Gastrocnemius medialis (tissue), 4 donors: ENCODE measurements around the gene CREBBP. TPM values are rescaled to one million over a fixed set of nuclear protein-coding genes. Genes with fewer than 3 reads are reported as not detected.

Experiments used
- ATAC-seq, 2 donors: fragments of 150-250 bp; one replicate each; pipeline ENCODE4 v1.9.1; 2016
- DNase-seq, 2 donors: peaks; one replicate each; pipeline ENCODE4 v3.0.0-alpha.2; 2019
- H3K27ac ChIP-seq, 4 donors: fragments of 200-600 bp; sonication (generic); 1 replicate in 1 of 4; 2 replicates in 3 of 4; pipeline ENCODE4 v1.5.1; 2016 to 2018; ENCODE audit warnings: mild to moderate bottlenecking in 2 of 4, moderate library complexity in 1 of 4
- H3K27me3 ChIP-seq, 3 donors: fragments of 200-600 bp; sonication (generic) in 2 of 3; 1 replicate in 1 of 3; 2 replicates in 2 of 3; pipeline versions ENCODE4 v1.5.1 to v1.6.0; 2016 to 2019; ENCODE audit warnings: mild to moderate bottlenecking in 1 of 3, moderate library complexity in 1 of 3
- H3K36me3 ChIP-seq, 2 donors: fragments of 200-600 bp; sonication (generic) in 1 of 2; one replicate each; pipeline ENCODE4 v1.5.1; 2017 to 2018
- H3K4me1 ChIP-seq, 2 donors: fragments of 200-600 bp; sonication (generic) in 1 of 2; one replicate each; pipeline ENCODE4 v1.5.1; 2016 to 2017; ENCODE audit warnings: mild to moderate bottlenecking in 2 of 2
- H3K4me3 ChIP-seq, 4 donors: fragments of 200-600 bp; sonication (generic) in 3 of 4; 1 replicate in 1 of 4; 2 replicates in 3 of 4; pipeline ENCODE4 v1.5.1; 2016 to 2019; ENCODE audit warnings: mild to moderate bottlenecking in 2 of 4
- H3K9me3 ChIP-seq, 3 donors: fragments of 200-600 bp; sonication (generic) in 2 of 3; 1 replicate in 1 of 3; 2 replicates in 2 of 3; pipeline ENCODE4 v1.5.1; 2016 to 2019
- CTCF ChIP-seq, 5 experiments: fragments of 450-650 bp in 3 of 5; fragments of 200-600 bp in 2 of 5; sonication (generic) in 2 of 5; IDR thresholded peaks in 4 of 5; conservative IDR thresholded peaks in 1 of 5; 1 replicate in 4 of 5; 2 replicates in 1 of 5; pipeline ENCODE4 v1.5.1; 2016 to 2019; ENCODE audit warnings: antibody characterized with exemption in 5 of 5, mild to moderate bottlenecking in 3 of 5, moderate library complexity in 3 of 5
- POLR2A ChIP-seq, 2 donors: fragments of 450-650 bp; IDR thresholded peaks; one replicate each; pipeline ENCODE4 v1.6.1; 2017; ENCODE audit warnings: antibody characterized with exemption in 2 of 2, mild to moderate bottlenecking in 2 of 2, moderate library complexity in 2 of 2
- in situ Hi-C, 4 donors: fragments of 200-750 bp; cut with MboI; loops; one replicate each; pipeline versions ENCODE4 v1.15.0 to v1.8.0; 2017; ENCODE audit warnings: low sequenced_read_pairs in 4 of 4
- intact Hi-C: fragments of 100-400 bp; cut with DNase I; formaldehyde crosslinking; loops from one replicate; pipeline ENCODE4 v1.15.1; 2023; ENCODE audit warnings: low total_unique reads
- total RNA-seq, 4 donors: library from RNA; depleted of rRNA; stranded (reverse); fragments of >200 nt; gene quantifications; one replicate each; pipeline versions ENCODE4 v1.1.0 to v1.2.3, GENCODE V29; 2016

The CREBBP gene
- total RNA-seq, 4 donors from 2014 or later, result 39.8 to 61.3 (median 53.5) TPM

GRCh38 chr16:3878610-3879009, 1.9 kb downstream of the CREBBP start:
- Histone ChIP-seq H3K4me3 (peak overlapping the region; percentile 85 to 95 (median 90)), H3K27me3 (no peaks in the 10 kb centered on the region), H3K4me1 (peaks cover 54 to 59% of the 10 kb centered on the region in 2 donors), H3K9me3 (no peaks in the 10 kb centered on the region), H3K36me3 (no peaks in the 10 kb centered on the region), H3K27ac (peak overlapping the region in 1 of 4 donors; percentile 84)
- in situ Hi-C loops, result loop anchor here (5.0 to 25.0 kb wide), 5 partner anchors 184 to 366 kb away; partner anchors contain the start of gene CLUAP1 (in 1 of the 4)
- ATAC-seq (no peak), DNase-seq (no peak)
- intact Hi-C loops, result loop anchor here (5.0 kb wide), 2 partner anchors 96 to 351 kb away; no protein-coding TSS in a partner anchor
- no peak for TF ChIP-seq POLR2A (IDR thresholded peaks at IDR 0.05)
- TF ChIP-seq CTCF (IDR thresholded peaks at IDR 0.05 in 4 of 5, conservative IDR thresholded peaks at IDR 0.05 in 1 of 5), result no peak

GRCh38 chr16:3876695-3877094, 3.8 kb downstream of the CREBBP start:
- no peaks in the 10 kb centered on the region for H3K27me3 ChIP-seq
- H3K4me1 ChIP-seq, result peaks cover 73 to 78% of the 10 kb centered on the region in 2 donors

GRCh38 chr16:3876160-3876559, 4.4 kb downstream of the CREBBP start:
- ATAC-seq (no peak), DNase-seq (no peak)
- Histone ChIP-seq H3K4me1 (peaks cover 79 to 81% of the 10 kb centered on the region in 2 donors), H3K9me3 (no peaks in the 10 kb centered on the region), H3K27me3 (no peaks in the 10 kb centered on the region), H3K4me3 (peak overlapping the region in 1 of 4 donors; percentile 0), H3K36me3 (no peaks in the 10 kb centered on the region), H3K27ac (no peak overlapping the region)
- in situ Hi-C loops, result loop anchor here (5.0 to 25.0 kb wide), 5 partner anchors 181 to 364 kb away; partner anchors contain the start of gene CLUAP1 (in 1 of the 4)
- TF ChIP-seq POLR2A (IDR thresholded peaks at IDR 0.05) (no peak), CTCF (IDR thresholded peaks at IDR 0.05 in 4 of 5, conservative IDR thresholded peaks at IDR 0.05 in 1 of 5) (no peak)
- intact Hi-C loops, result loop anchor here (5.0 kb wide), 2 partner anchors 94 to 349 kb away; no protein-coding TSS in a partner anchor

More at GRCh38 chr16:3876695-3877094, 3.8 kb downstream of the CREBBP start:
- Histone ChIP-seq H3K9me3 (no peaks in the 10 kb centered on the region), H3K36me3 (no peaks in the 10 kb centered on the region), H3K4me3 (peak overlapping the region in 1 of 4 donors; percentile 0), H3K27ac (no peak overlapping the region)
- in situ Hi-C loops, result loop anchor here (5.0 to 25.0 kb wide), 5 partner anchors 182 to 364 kb away; partner anchors contain the start of gene CLUAP1 (in 1 of the 4)
- TF ChIP-seq POLR2A (IDR thresholded peaks at IDR 0.05) (no peak), CTCF (IDR thresholded peaks at IDR 0.05 in 4 of 5, conservative IDR thresholded peaks at IDR 0.05 in 1 of 5) (no peak)
- DNase-seq (no peak), ATAC-seq (no peak)
- intact Hi-C loops, result loop anchor here (5.0 kb wide), 2 partner anchors 94 to 349 kb away; no protein-coding TSS in a partner anchor

- no peak overlapping the region for H3K4me3 ChIP-seq
- intact Hi-C loops (loop anchor here (5.0 kb wide), 2 partner anchors 93 to 348 kb away; no protein-coding TSS in a partner anchor), in situ Hi-C loops (loop anchor here (5.0 to 25.0 kb wide), 5 partner anchors 180 to 363 kb away; partner anchors contain the start of gene CLUAP1 (in 1 of the 4))
- H3K4me1 ChIP-seq, result peaks cover 89% of the 10 kb centered on the region in 2 donors
- TF ChIP-seq CTCF (IDR thresholded peaks at IDR 0.05 in 4 of 5, conservative IDR thresholded peaks at IDR 0.05 in 1 of 5), result no peak
- TF ChIP-seq POLR2A (IDR thresholded peaks at IDR 0.05), result no peak
- H3K27me3 ChIP-seq, result no peaks in the 10 kb centered on the region
- no peak for ATAC-seq
- H3K36me3 ChIP-seq, result no peaks in the 10 kb centered on the region
- no peaks in the 10 kb centered on the region for H3K9me3 ChIP-seq
- DNase-seq, result no peak
- H3K27ac ChIP-seq, result peak overlapping the region; percentile 3 to 33 (median 10)
These were observed 5.5 kb downstream of the CREBBP start for GRCh38 chr16:3874794-3875692.
